Breast epithelium (tissue), 4 donors: ENCODE data around the gene PATZ1. TPM values are rescaled to one million over a fixed set of nuclear protein-coding genes. Genes with fewer than 3 reads are reported as not detected.

ENCODE experiments used
- DNase-seq, 2 donors: peaks; one replicate each; pipeline ENCODE4 v3.0.0-alpha.2; 2019; ENCODE audit warnings: low spot score in 2 of 2
- H3K27ac ChIP-seq, 2 donors: fragments of 200-600 bp; sonication (generic) in 1 of 2; one replicate each; pipeline ENCODE4 v1.5.1; 2016 to 2019; ENCODE audit warnings: mild to moderate bottlenecking in 1 of 2
- H3K27me3 ChIP-seq, 2 donors: fragments of 200-600 bp; sonication (generic) in 1 of 2; one replicate each; pipeline versions ENCODE4 v1.5.1 to v1.6.0; 2017 to 2019; ENCODE audit warnings: control low read depth in 1 of 2, mild to moderate bottlenecking in 1 of 2
- H3K36me3 ChIP-seq: fragments of 200-600 bp; one replicate; pipeline ENCODE4 v1.5.1; 2019
- H3K4me1 ChIP-seq, 2 donors: fragments of 200-600 bp; sonication (generic); one replicate each; pipeline ENCODE4 v1.5.1; 2016 to 2019; ENCODE audit warnings: control low read depth in 1 of 2
- H3K4me3 ChIP-seq, 3 donors: fragments of 200-600 bp; sonication (generic); 1 replicate in 2 of 3; 2 replicates in 1 of 3; pipeline ENCODE4 v1.5.1; 2016 to 2019; ENCODE audit warnings: mild to moderate bottlenecking in 3 of 3, moderate library complexity in 2 of 3
- H3K9me3 ChIP-seq, 2 donors: fragments of 200-600 bp; sonication (generic) in 1 of 2; one replicate each; pipeline ENCODE4 v1.5.1; 2016 to 2019; ENCODE audit warnings: control low read depth in 1 of 2
- POLR2A ChIP-seq: fragments of 450-650 bp; IDR thresholded peaks from one replicate; pipeline ENCODE4 v1.6.1; 2016; ENCODE audit warnings: antibody characterized with exemption, mild to moderate bottlenecking, moderate library complexity
- POLR2AphosphoS5 ChIP-seq, 3 donors: sonication (generic); formaldehyde crosslinking; IDR thresholded peaks; one replicate each; pipeline ENCODE4 v1.6.1; 2017; ENCODE audit warnings: antibody characterized with exemption in 3 of 3
- intact Hi-C: fragments of 100-400 bp; cut with DNase I; formaldehyde crosslinking; loops from one replicate; pipeline ENCODE4 v1.15.1; 2023; ENCODE audit warnings: low total_unique reads
- total RNA-seq, 3 donors: library from RNA; depleted of rRNA; stranded (reverse); fragments of >200 nt; gene quantifications; one replicate each; pipeline ENCODE4 v1.1.0, GENCODE V29; 2016
- TF ChIP-seq, protein P1 (sequence below), 3 donors: fragments of 450-650 bp; IDR thresholded peaks; one replicate each; pipeline ENCODE4 v1.5.1; 2016 to 2017; ENCODE audit warnings: antibody characterized with exemption in 3 of 3, mild to moderate bottlenecking in 3 of 3, moderate library complexity in 3 of 3

Gene PATZ1
- total RNA-seq, 3 donors from 2014 or later: 15.4 to 49.6 (median 40.6) TPM

GRCh38 chr22:31346733-31347250, 646 bp upstream of the PATZ1 start:
- Histone ChIP-seq H3K9me3 (no peaks in the 10 kb centered on the region), H3K27me3 (no peaks in the 10 kb centered on the region), H3K4me3 (peak overlapping the region; percentile 70 to 75 (median 72)), H3K36me3 (no peaks in the 10 kb centered on the region), H3K4me1 (peaks cover 0 to 27% of the 10 kb centered on the region in 2 donors), H3K27ac (peak overlapping the region; percentile 93)
- peak in 1 of 2 donors; percentile 78 for DNase-seq
- intact Hi-C loops: no loop called here
- TF ChIP-seq POLR2A (no peak), POLR2AphosphoS5 (IDR thresholded peaks at IDR 0.05) (no peak)
- TF ChIP-seq, protein P1, sequence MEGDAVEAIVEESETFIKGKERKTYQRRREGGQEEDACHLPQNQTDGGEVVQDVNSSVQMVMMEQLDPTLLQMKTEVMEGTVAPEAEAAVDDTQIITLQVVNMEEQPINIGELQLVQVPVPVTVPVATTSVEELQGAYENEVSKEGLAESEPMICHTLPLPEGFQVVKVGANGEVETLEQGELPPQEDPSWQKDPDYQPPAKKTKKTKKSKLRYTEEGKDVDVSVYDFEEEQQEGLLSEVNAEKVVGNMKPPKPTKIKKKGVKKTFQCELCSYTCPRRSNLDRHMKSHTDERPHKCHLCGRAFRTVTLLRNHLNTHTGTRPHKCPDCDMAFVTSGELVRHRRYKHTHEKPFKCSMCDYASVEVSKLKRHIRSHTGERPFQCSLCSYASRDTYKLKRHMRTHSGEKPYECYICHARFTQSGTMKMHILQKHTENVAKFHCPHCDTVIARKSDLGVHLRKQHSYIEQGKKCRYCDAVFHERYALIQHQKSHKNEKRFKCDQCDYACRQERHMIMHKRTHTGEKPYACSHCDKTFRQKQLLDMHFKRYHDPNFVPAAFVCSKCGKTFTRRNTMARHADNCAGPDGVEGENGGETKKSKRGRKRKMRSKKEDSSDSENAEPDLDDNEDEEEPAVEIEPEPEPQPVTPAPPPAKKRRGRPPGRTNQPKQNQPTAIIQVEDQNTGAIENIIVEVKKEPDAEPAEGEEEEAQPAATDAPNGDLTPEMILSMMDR (IDR thresholded peaks at IDR 0.05): no peak

- no peaks in the 10 kb centered on the region for H3K27me3 ChIP-seq
- H3K36me3 ChIP-seq: no peaks in the 10 kb centered on the region
- H3K4me1 ChIP-seq: peaks cover 0 to 32% of the 10 kb centered on the region in 2 donors
- H3K4me3 ChIP-seq: peak overlapping the region; percentile 70 to 75 (median 72)
- TF ChIP-seq POLR2AphosphoS5 (IDR thresholded peaks at IDR 0.05) (peak in 1 of 3 donors; percentile 30), POLR2A (no peak)
- TF ChIP-seq, protein P1 (IDR thresholded peaks at IDR 0.05): peak; percentile 79 to 97 (median 90)
- peak overlapping the region; percentile 93 for H3K27ac ChIP-seq
- intact Hi-C loops: no loop called here
- peak; percentile 75 to 78 for DNase-seq
- H3K9me3 ChIP-seq: no peaks in the 10 kb centered on the region
These were observed 553 bp downstream of the PATZ1 start for GRCh38 chr22:31345331-31346254.

- H3K4me3 ChIP-seq: peak overlapping the region; percentile 70 to 75 (median 72)
- peak; percentile 55 to 62 for DNase-seq
- H3K9me3 ChIP-seq: no peaks in the 10 kb centered on the region
- H3K27me3 ChIP-seq: no peaks in the 10 kb centered on the region
- intact Hi-C loops: no loop called here
- no peaks in the 10 kb centered on the region for H3K36me3 ChIP-seq
- TF ChIP-seq, protein P1 (IDR thresholded peaks at IDR 0.05): no peak
- TF ChIP-seq POLR2A (no peak), POLR2AphosphoS5 (IDR thresholded peaks at IDR 0.05) (no peak)
- H3K27ac ChIP-seq: peak overlapping the region; percentile 93
- peaks cover 0 to 32% of the 10 kb centered on the region in 2 donors for H3K4me1 ChIP-seq
These were observed 1.4 kb downstream of the PATZ1 start for GRCh38 chr22:31344578-31345330.

DNA sequence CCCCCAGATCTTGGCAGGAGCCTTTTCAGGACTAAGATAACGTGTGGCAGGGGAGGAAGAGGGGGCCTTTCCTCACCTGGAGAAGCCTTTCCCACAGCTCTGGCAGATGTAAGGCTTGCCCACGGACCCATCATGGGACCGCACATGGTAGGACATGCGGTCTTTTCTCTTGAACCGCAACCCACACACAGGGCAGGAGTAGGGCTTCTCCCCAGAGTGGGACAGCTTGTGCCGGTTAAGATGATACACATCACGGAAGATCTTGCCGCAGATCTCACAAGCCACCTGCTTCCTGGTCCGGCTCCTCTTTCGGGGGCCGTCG, 1.9 kb downstream of the PATZ1 start:
- Histone ChIP-seq H3K36me3 (no peaks in the 10 kb centered on the region), H3K27ac (peak overlapping the region; percentile 93), H3K27me3 (no peaks in the 10 kb centered on the region), H3K9me3 (no peaks in the 10 kb centered on the region), H3K4me3 (peak overlapping the region in 2 of 3 donors; percentile 72 to 75), H3K4me1 (peaks cover 0 to 32% of the 10 kb centered on the region in 2 donors)
- DNase-seq: no peak
- intact Hi-C loops: no loop called here
- TF ChIP-seq, protein P1 (IDR thresholded peaks at IDR 0.05): no peak
